Measurements from ENCODE around the gene CHMP2B. TPM values are rescaled to one million over a fixed set of nuclear protein-coding genes. Genes with fewer than 3 reads are reported as not detected.

The CHMP2B gene
- polyA plus RNA-seq, 1 donor from 2014 or later, result 59.3 TPM

DNA sequence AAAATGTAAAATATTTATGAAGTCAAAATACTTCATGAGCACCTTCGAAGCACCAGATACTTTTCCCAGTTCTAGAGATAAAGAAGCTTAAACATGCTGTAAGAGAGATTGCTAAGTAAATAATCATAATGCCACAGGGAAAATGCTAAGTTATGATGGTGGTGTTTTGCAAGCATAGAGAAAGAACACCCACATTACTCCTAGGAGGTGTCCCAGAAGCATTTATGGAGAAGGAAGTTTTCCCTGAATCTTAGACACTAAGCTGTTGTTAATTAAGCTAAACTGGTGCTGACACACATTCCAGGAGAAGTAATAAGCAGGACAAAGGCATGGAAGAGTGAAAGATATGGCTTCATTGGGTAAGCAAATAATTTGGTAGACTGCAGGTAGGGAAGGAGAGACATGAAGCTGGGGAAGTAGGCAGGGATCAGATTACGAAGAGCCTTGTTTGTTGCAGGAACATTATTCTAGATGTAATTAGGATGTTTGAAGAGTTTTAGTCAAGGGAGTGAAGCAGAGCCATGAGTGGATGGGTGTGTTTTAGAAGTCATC, 40.4 kb upstream of the CHMP2B start:
- no peaks in the 10 kb centered on the region for H3K9me3 ChIP-seq (ENCODE audit: low read length)
- H3K79me2 ChIP-seq (replicated peaks; ENCODE audit: insufficient read depth, low read length), result no peaks in the 10 kb centered on the region
- no peak overlapping the region for H3K27ac ChIP-seq (ENCODE audit: low read length)
- H3K36me3 ChIP-seq (ENCODE audit: insufficient read depth, low read length), result no peaks in the 10 kb centered on the region
- H3K27me3 ChIP-seq (ENCODE audit: insufficient read depth, low read depth, low read length), result no peaks in the 10 kb centered on the region
- H3K9me2 ChIP-seq (ENCODE audit: insufficient read depth, low read length), result no peaks in the 10 kb centered on the region
- H3K4me3 ChIP-seq (ENCODE audit: low read length), result no peak overlapping the region
- no peaks in the 10 kb centered on the region for H4K20me1 ChIP-seq (ENCODE audit: insufficient read depth)
- H3K9ac ChIP-seq (ENCODE audit: low read length), result no peak overlapping the region
- TF ChIP-seq, protein P1, sequence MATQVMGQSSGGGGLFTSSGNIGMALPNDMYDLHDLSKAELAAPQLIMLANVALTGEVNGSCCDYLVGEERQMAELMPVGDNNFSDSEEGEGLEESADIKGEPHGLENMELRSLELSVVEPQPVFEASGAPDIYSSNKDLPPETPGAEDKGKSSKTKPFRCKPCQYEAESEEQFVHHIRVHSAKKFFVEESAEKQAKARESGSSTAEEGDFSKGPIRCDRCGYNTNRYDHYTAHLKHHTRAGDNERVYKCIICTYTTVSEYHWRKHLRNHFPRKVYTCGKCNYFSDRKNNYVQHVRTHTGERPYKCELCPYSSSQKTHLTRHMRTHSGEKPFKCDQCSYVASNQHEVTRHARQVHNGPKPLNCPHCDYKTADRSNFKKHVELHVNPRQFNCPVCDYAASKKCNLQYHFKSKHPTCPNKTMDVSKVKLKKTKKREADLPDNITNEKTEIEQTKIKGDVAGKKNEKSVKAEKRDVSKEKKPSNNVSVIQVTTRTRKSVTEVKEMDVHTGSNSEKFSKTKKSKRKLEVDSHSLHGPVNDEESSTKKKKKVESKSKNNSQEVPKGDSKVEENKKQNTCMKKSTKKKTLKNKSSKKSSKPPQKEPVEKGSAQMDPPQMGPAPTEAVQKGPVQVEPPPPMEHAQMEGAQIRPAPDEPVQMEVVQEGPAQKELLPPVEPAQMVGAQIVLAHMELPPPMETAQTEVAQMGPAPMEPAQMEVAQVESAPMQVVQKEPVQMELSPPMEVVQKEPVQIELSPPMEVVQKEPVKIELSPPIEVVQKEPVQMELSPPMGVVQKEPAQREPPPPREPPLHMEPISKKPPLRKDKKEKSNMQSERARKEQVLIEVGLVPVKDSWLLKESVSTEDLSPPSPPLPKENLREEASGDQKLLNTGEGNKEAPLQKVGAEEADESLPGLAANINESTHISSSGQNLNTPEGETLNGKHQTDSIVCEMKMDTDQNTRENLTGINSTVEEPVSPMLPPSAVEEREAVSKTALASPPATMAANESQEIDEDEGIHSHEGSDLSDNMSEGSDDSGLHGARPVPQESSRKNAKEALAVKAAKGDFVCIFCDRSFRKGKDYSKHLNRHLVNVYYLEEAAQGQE (IDR thresholded peaks at IDR 0.05; ENCODE audit: borderline replicate concordance), result no peak
- TF ChIP-seq, protein P2, sequence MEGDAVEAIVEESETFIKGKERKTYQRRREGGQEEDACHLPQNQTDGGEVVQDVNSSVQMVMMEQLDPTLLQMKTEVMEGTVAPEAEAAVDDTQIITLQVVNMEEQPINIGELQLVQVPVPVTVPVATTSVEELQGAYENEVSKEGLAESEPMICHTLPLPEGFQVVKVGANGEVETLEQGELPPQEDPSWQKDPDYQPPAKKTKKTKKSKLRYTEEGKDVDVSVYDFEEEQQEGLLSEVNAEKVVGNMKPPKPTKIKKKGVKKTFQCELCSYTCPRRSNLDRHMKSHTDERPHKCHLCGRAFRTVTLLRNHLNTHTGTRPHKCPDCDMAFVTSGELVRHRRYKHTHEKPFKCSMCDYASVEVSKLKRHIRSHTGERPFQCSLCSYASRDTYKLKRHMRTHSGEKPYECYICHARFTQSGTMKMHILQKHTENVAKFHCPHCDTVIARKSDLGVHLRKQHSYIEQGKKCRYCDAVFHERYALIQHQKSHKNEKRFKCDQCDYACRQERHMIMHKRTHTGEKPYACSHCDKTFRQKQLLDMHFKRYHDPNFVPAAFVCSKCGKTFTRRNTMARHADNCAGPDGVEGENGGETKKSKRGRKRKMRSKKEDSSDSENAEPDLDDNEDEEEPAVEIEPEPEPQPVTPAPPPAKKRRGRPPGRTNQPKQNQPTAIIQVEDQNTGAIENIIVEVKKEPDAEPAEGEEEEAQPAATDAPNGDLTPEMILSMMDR (IDR thresholded peaks at IDR 0.05; ENCODE audit: poor library complexity, severe bottlenecking), result no peak
- no peak for TF ChIP-seq RAD21 (conservative IDR thresholded peaks at IDR 0.05)
- TF ChIP-seq MXI1 (conservative IDR thresholded peaks at IDR 0.05; ENCODE audit: poor library complexity, severe bottlenecking), result no peak
- no peak for TF ChIP-seq TAF1 (IDR thresholded peaks at IDR 0.05; ENCODE audit: low read depth)
- TF ChIP-seq EZH2 (IDR thresholded peaks at IDR 0.05; ENCODE audit: borderline replicate concordance, insufficient read depth, low read length, poor library complexity, severe bottlenecking), result no peak
- TF ChIP-seq SMC3 (conservative IDR thresholded peaks at IDR 0.05; ENCODE audit: poor library complexity), result no peak
- H3K4me2 ChIP-seq (ENCODE audit: low read length), result no peak overlapping the region
- no peaks in the 10 kb centered on the region for H3F3A ChIP-seq (ENCODE audit: insufficient read depth, low read length, poor library complexity, severe bottlenecking)
- no peak overlapping the region for H2AFZ ChIP-seq (ENCODE audit: low read depth, low read length)

DNA sequence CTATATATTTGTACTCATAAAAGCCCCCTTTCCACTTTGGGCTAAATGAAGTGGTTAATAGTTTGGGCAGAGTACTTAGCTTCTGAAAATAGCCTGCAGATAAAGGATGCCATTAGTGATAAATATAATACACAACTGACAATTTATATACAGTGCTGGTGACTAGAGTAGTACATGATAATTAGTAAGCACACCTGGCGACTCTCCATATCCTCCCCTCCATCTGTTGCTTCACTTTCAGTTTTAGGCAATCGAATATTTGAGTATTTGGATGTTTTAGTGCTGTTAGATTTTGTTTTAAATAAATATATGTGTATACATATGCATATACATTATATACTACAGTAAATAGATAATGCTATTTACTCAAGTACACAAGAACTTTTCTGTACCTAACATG, 35.9 kb upstream of the CHMP2B start:
- Histone ChIP-seq H3K36me3 (ENCODE audit: insufficient read depth, low read length) (no peaks in the 10 kb centered on the region), H3F3A (ENCODE audit: insufficient read depth, low read length, poor library complexity, severe bottlenecking) (no peaks in the 10 kb centered on the region), H3K4me3 (ENCODE audit: low read length) (no peak overlapping the region), H3K9ac (ENCODE audit: low read length) (no peak overlapping the region), H3K79me2 (replicated peaks; ENCODE audit: insufficient read depth, low read length) (no peaks in the 10 kb centered on the region), H4K20me1 (ENCODE audit: insufficient read depth) (no peaks in the 10 kb centered on the region), H3K27ac (ENCODE audit: low read length) (no peak overlapping the region), H3K27me3 (ENCODE audit: insufficient read depth, low read depth, low read length) (no peaks in the 10 kb centered on the region), H3K9me3 (ENCODE audit: low read length) (no peaks in the 10 kb centered on the region), H2AFZ (ENCODE audit: low read depth, low read length) (no peak overlapping the region), H3K4me2 (ENCODE audit: low read length) (no peak overlapping the region), H3K9me2 (ENCODE audit: insufficient read depth, low read length) (no peaks in the 10 kb centered on the region)
- TF ChIP-seq RAD21 (conservative IDR thresholded peaks at IDR 0.05) (no peak), MXI1 (conservative IDR thresholded peaks at IDR 0.05; ENCODE audit: poor library complexity, severe bottlenecking) (no peak), TAF1 (IDR thresholded peaks at IDR 0.05; ENCODE audit: low read depth) (no peak), POLR2AphosphoS5 (IDR thresholded peaks at IDR 0.05) (no peak), EP300 (conservative IDR thresholded peaks at IDR 0.05; ENCODE audit: poor library complexity, severe bottlenecking) (no peak), EZH2 (IDR thresholded peaks at IDR 0.05; ENCODE audit: borderline replicate concordance, insufficient read depth, low read length, poor library complexity, severe bottlenecking) (no peak), SMC3 (conservative IDR thresholded peaks at IDR 0.05; ENCODE audit: poor library complexity) (no peak)
- TF ChIP-seq, protein P1 (IDR thresholded peaks at IDR 0.05; ENCODE audit: borderline replicate concordance), result no peak
- TF ChIP-seq, protein P2 (IDR thresholded peaks at IDR 0.05; ENCODE audit: poor library complexity, severe bottlenecking), result no peak
